ENCODE measurements around the gene SLC25A48.
A peak's percentile ranks its signal among the peaks of the same experiment; 100 is the strongest.

The SLC25A48 gene

DNA sequence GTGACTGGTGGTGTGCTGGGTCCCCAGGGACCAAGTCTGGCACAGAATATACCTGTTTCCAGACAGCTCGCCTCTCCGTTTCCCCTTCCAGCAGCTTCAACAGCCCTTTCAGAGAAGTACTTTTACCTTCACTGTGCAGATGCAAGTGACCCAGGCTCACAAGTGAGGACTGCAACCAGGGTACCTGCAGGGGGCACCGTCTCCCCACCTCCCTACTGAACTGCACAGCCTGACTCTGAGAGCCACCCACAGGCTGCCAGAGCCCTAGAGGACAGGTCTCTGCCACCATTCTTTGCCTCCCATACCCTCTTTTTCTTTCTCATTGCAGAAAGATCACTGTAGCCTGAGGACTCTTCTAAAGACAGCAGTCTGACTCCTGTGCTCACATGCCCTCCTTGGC, 45.8 kb downstream of the SLC25A48 start:
- Histone ChIP-seq H3K27ac (ENCODE audit: extremely low read depth, low read depth, low read length) (no peak overlapping the region), H3K4me3 (ENCODE audit: low read depth, low read length) (no peak overlapping the region), H3K36me3 (ENCODE audit: control insufficient read depth in 2 of 2, insufficient read depth in 1 of 2, low read length in 2 of 2) (no peaks in the 10 kb centered on the region), H3K9me3 (ENCODE audit: control insufficient read depth, insufficient read depth, low read depth, low read length) (no peaks in the 10 kb centered on the region), H3K4me1 (ENCODE audit: control insufficient read depth, insufficient read depth, low read length) (peaks cover 7% of the 10 kb centered on the region)
- ChIA-PET CTCF (interaction anchor here (0.5 to 2.4 kb wide), 10 partner anchors 10 to 448 kb away, joined by 3 to 10 read pairs (median 5); no protein-coding TSS in a partner anchor), POLR2A (no interaction called here)
- TF ChIP-seq RBAK (tag by site-specific recombination; IDR thresholded peaks at IDR 0.05) (no peak), ZFP37 (tag by site-specific recombination; IDR thresholded peaks at IDR 0.05) (no peak), ZNF16 (tag by site-specific recombination; IDR thresholded peaks at IDR 0.05; ENCODE audit: low read depth) (peak; percentile 52; the same call in 1 of the 2 replicates), HOXD13 (CRISPR knock-in tag; IDR thresholded peaks at IDR 0.05; ENCODE audit: borderline replicate concordance) (no peak), ZNF404 (tag by site-specific recombination; IDR thresholded peaks at IDR 0.05) (no peak), ZNF560 (tag by site-specific recombination; IDR thresholded peaks at IDR 0.05; ENCODE audit: borderline replicate concordance) (no peak), ZNF23 (tag by site-specific recombination; IDR thresholded peaks at IDR 0.05; ENCODE audit: borderline replicate concordance) (no peak)
- TF ChIP-seq, protein P1, sequence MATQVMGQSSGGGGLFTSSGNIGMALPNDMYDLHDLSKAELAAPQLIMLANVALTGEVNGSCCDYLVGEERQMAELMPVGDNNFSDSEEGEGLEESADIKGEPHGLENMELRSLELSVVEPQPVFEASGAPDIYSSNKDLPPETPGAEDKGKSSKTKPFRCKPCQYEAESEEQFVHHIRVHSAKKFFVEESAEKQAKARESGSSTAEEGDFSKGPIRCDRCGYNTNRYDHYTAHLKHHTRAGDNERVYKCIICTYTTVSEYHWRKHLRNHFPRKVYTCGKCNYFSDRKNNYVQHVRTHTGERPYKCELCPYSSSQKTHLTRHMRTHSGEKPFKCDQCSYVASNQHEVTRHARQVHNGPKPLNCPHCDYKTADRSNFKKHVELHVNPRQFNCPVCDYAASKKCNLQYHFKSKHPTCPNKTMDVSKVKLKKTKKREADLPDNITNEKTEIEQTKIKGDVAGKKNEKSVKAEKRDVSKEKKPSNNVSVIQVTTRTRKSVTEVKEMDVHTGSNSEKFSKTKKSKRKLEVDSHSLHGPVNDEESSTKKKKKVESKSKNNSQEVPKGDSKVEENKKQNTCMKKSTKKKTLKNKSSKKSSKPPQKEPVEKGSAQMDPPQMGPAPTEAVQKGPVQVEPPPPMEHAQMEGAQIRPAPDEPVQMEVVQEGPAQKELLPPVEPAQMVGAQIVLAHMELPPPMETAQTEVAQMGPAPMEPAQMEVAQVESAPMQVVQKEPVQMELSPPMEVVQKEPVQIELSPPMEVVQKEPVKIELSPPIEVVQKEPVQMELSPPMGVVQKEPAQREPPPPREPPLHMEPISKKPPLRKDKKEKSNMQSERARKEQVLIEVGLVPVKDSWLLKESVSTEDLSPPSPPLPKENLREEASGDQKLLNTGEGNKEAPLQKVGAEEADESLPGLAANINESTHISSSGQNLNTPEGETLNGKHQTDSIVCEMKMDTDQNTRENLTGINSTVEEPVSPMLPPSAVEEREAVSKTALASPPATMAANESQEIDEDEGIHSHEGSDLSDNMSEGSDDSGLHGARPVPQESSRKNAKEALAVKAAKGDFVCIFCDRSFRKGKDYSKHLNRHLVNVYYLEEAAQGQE (tag by site-specific recombination; IDR thresholded peaks at IDR 0.05), result no peak

DNA sequence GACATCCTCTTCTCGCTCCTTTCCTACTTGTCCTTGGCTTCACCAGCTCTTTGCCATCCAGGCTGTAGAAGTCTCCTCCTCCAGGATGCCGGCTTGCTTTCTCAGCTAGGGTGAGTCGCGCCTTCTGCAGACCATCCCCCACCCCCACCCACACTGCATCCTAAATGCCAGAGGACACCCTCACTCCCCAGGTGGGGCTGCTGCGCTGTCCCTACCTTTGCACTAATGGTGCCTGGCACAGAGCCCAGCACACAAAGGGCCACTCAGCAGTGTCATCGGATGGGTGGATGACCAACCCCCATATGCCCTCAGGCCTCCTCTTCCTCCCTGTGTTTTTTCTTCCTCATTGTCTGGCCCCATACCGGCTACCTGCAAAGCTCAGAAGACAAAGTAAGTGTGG, 46.3 kb downstream of the SLC25A48 start:
- Histone ChIP-seq H3K27ac (ENCODE audit: extremely low read depth, low read depth, low read length) (no peak overlapping the region), H3K9me3 (ENCODE audit: control insufficient read depth, insufficient read depth, low read depth, low read length) (no peaks in the 10 kb centered on the region), H3K4me3 (ENCODE audit: low read depth, low read length) (no peak overlapping the region), H3K4me1 (ENCODE audit: control insufficient read depth, insufficient read depth, low read length) (peaks cover 7% of the 10 kb centered on the region), H3K36me3 (ENCODE audit: control insufficient read depth in 2 of 2, insufficient read depth in 1 of 2, low read length in 2 of 2) (no peaks in the 10 kb centered on the region)
- ChIA-PET POLR2A (no interaction called here), CTCF (interaction anchor here (0.5 to 2.4 kb wide), 14 partner anchors 10 to 449 kb away, joined by 3 to 11 read pairs (median 4); no protein-coding TSS in a partner anchor)
- TF ChIP-seq, protein P2, sequence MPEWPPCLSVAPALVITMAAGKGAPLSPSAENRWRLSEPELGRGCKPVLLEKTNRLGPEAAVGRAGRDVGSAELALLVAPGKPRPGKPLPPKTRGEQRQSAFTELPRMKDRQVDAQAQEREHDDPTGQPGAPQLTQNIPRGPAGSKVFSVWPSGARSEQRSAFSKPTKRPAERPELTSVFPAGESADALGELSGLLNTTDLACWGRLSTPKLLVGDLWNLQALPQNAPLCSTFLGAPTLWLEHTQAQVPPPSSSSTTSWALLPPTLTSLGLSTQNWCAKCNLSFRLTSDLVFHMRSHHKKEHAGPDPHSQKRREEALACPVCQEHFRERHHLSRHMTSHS (tag by site-specific recombination; IDR thresholded peaks at IDR 0.05), result no peak
- TF ChIP-seq ZBTB20 (tag by site-specific recombination; IDR thresholded peaks at IDR 0.05), result no peak
- no peak for TF ChIP-seq ZNF292 (tag by site-specific recombination; IDR thresholded peaks at IDR 0.05; ENCODE audit: borderline replicate concordance, low read depth)
- TF ChIP-seq ZIC2 (tag by site-specific recombination; IDR thresholded peaks at IDR 0.05), result peak; percentile 41; the same call in 1 of the 2 replicates
- TF ChIP-seq ZNF133 (tag by site-specific recombination; IDR thresholded peaks at IDR 0.05), result no peak
- TF ChIP-seq, protein P3, sequence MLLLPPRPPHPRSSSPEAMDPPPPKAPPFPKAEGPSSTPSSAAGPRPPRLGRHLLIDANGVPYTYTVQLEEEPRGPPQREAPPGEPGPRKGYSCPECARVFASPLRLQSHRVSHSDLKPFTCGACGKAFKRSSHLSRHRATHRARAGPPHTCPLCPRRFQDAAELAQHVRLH (tag by site-specific recombination; IDR thresholded peaks at IDR 0.05), result no peak
- TF ChIP-seq EGR2 (tag by site-specific recombination; IDR thresholded peaks at IDR 0.05; ENCODE audit: low read depth), result peak; percentile 71
- peak; percentile 79 for TF ChIP-seq ZFHX2 (tag by site-specific recombination; conservative IDR thresholded peaks at IDR 0.05)
- TF ChIP-seq ZNF155 (tag by site-specific recombination; IDR thresholded peaks at IDR 0.05), result no peak
- no peak for TF ChIP-seq ZSCAN30 (tag by site-specific recombination; IDR thresholded peaks at IDR 0.05)

DNA sequence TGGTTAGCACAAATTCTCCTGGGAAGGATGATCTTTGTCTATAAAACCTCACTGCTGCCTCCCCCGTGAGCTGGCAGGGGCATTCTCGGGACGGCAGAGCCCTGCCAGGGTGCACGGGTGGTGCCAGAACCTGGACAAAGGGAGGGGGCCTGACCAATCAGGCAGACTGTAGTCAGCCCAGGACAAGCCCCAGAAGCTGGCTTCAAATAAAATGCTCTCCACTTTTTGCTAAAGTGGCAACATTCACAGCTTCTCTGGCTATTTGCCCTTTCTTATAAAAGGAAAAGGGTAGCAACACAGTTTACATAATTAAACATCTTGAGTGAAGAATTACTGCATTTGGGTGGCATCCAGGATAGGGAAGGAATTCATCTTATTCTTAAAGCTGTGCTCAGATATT, 46.8 kb downstream of the SLC25A48 start:
- H3K9me3 ChIP-seq (ENCODE audit: control insufficient read depth, insufficient read depth, low read depth, low read length), result no peaks in the 10 kb centered on the region
- no peak overlapping the region for H3K4me3 ChIP-seq (ENCODE audit: low read depth, low read length)
- POLR2A ChIA-PET, result no interaction called here
- H3K27ac ChIP-seq (ENCODE audit: extremely low read depth, low read depth, low read length), result no peak overlapping the region
- CTCF ChIA-PET, result interaction anchor here (0.6 to 2.4 kb wide), 17 partner anchors 11 to 415 kb away, joined by 3 to 11 read pairs (median 4); partner anchors contain the start of gene SMIM32
- peaks cover 7% of the 10 kb centered on the region for H3K4me1 ChIP-seq (ENCODE audit: control insufficient read depth, insufficient read depth, low read length)
- no peak for TF ChIP-seq ZNF560 (tag by site-specific recombination; IDR thresholded peaks at IDR 0.05; ENCODE audit: borderline replicate concordance)
- peak; percentile 51; the same call in 1 of the 2 replicates for TF ChIP-seq ZNF335 (tag by site-specific recombination; conservative IDR thresholded peaks at IDR 0.05)
- no peak for TF ChIP-seq RBAK (tag by site-specific recombination; IDR thresholded peaks at IDR 0.05)
- H3K36me3 ChIP-seq (ENCODE audit: control insufficient read depth in 2 of 2, insufficient read depth in 1 of 2, low read length in 2 of 2), result no peaks in the 10 kb centered on the region

Data from HEK293 (cell line).